Hippocampal formation (tissue), 2 donors: ENCODE results near the gene GLRB.
A peak's percentile ranks its signal among the peaks of the same experiment; 100 is the strongest.
"Not testable (repeated sequence)": the region's sequence is repeated elsewhere in the genome, so short reads cannot be mapped to it uniquely, and the experiment has no call there.

Experiments used
- DNase-seq, 2 donors: peaks; one replicate each; lab custom pipeline; 2025; lab: John Stamatoyannopoulos, UW

GLRB gene

GRCh38 chr4:157075811-157076577 is at the start of gene GLRB:
Gene GLRB (plus strand): TSS chr4:157076150. CDS start chr4:157078025, 1,875 bp downstream.
- peak in 1 of 2 donors; percentile 34 for DNase-seq

GRCh38 chr4:157035471-157035870 is 40.5 kb upstream of the GLRB start:
- DNase-seq, result no peak

- DNase-seq, result no peak
Observed at GRCh38 chr4:157040405-157040804, 35.5 kb upstream of the GLRB start.

GRCh38 chr4:157043131-157043530 is 32.8 kb upstream of the GLRB start:
- no peak for DNase-seq

- peak in 1 of 2 donors; percentile 72 for DNase-seq
Observed at GRCh38 chr4:157045507-157046127, 30.3 kb upstream of the GLRB start.

- DNase-seq, result no peak
Observed at GRCh38 chr4:157048248-157048647, 27.7 kb upstream of the GLRB start.

- no peak for DNase-seq
Observed at GRCh38 chr4:157050561-157050960, 25.4 kb upstream of the GLRB start.

GRCh38 chr4:157052429-157053040 is 23.4 kb upstream of the GLRB start:
- DNase-seq, result no peak

- DNase-seq, result no peak
Observed at GRCh38 chr4:157057218-157057617, 18.7 kb upstream of the GLRB start.

- DNase-seq, result not testable (repeated sequence)
Observed at GRCh38 chr4:157058899-157059298, 17.1 kb upstream of the GLRB start.

- DNase-seq, result no peak
Observed at GRCh38 chr4:157072002-157072401, 3.9 kb upstream of the GLRB start.

GRCh38 chr4:157075401-157075800 is 549 bp upstream of the GLRB start:
- DNase-seq, result no peak

- no peak for DNase-seq
Observed at GRCh38 chr4:157076578-157076947, 613 bp downstream of the GLRB start.

GRCh38 chr4:157079441-157079840 is 3.5 kb downstream of the GLRB start:
- DNase-seq, result no peak

GRCh38 chr4:157080605-157081004 is 4.7 kb downstream of the GLRB start:
- no peak for DNase-seq

- DNase-seq, result no peak
Observed at GRCh38 chr4:157095716-157096115, 19.8 kb downstream of the GLRB start.

GRCh38 chr4:157096439-157096838 is 20.5 kb downstream of the GLRB start:
- no peak for DNase-seq

- no peak for DNase-seq
Observed at GRCh38 chr4:157099506-157099905, 23.6 kb downstream of the GLRB start.

- DNase-seq, result no peak
Observed at GRCh38 chr4:157104541-157104940, 28.6 kb downstream of the GLRB start.

- no peak for DNase-seq
Observed at GRCh38 chr4:157114671-157115070, 38.7 kb downstream of the GLRB start.

GRCh38 chr4:157115613-157116335 is 39.8 kb downstream of the GLRB start:
- DNase-seq, result no peak

- DNase-seq, result no peak
Observed at GRCh38 chr4:157121401-157121800, 45.5 kb downstream of the GLRB start.
